Measurements from ENCODE around the gene PLXNA4. TPM values are rescaled to one million over a fixed set of nuclear protein-coding genes. Genes with fewer than 3 reads are reported as not detected.
"Not testable (repeated sequence)": the region's sequence is repeated elsewhere in the genome, so short reads cannot be mapped to it uniquely, and the experiment has no call there.

PLXNA4 gene
- total RNA-seq, 2 experiments from 2014 or later, result 16.5 to 20.5 TPM

GRCh38 chr7:132393789-132394261, 182.4 kb downstream of the PLXNA4 start:
- DNase-seq, result no peak
- Mint-ChIP-seq H3K27ac (no peak overlapping the region), H3K4me1 (peaks cover 27% of the 10 kb centered on the region), H3K36me3 (peaks cover 12% of the 10 kb centered on the region), H3K9me3 (no peaks in the 10 kb centered on the region), H3K4me3 (no peak overlapping the region), H3K27me3 (peaks cover 17% of the 10 kb centered on the region)
- no peak for ATAC-seq (ENCODE audit: low read depth)
- POLR2A ChIA-PET, result interaction anchor here (0.6 to 2.2 kb wide), 4 partner anchors 43 to 186 kb away, joined by 3 to 7 read pairs (median 4); no protein-coding TSS in a partner anchor

GRCh38 chr7:132392713-132393112, 183.6 kb downstream of the PLXNA4 start:
- no peak overlapping the region for H3K4me3 Mint-ChIP-seq

GRCh38 chr7:132390705-132391104, 185.6 kb downstream of the PLXNA4 start:
- Mint-ChIP-seq H3K27ac (no peak overlapping the region), H3K4me1 (peaks cover 16% of the 10 kb centered on the region), H3K4me3 (no peak overlapping the region), H3K9me3 (no peaks in the 10 kb centered on the region), H3K27me3 (peaks cover 30% of the 10 kb centered on the region), H3K36me3 (peaks cover 6% of the 10 kb centered on the region)
- DNase-seq (no peak), ATAC-seq (ENCODE audit: low read depth) (no peak)
- POLR2A ChIA-PET, result no interaction called here

More at GRCh38 chr7:132392713-132393112, 183.6 kb downstream of the PLXNA4 start:
- no peak for DNase-seq
- H3K27ac Mint-ChIP-seq, result no peak overlapping the region
- peaks cover 23% of the 10 kb centered on the region for H3K27me3 Mint-ChIP-seq
- POLR2A ChIA-PET, result no interaction called here
- H3K36me3 Mint-ChIP-seq, result peaks cover 12% of the 10 kb centered on the region
- H3K4me1 Mint-ChIP-seq, result peaks cover 27% of the 10 kb centered on the region
- no peak for ATAC-seq (ENCODE audit: low read depth)
- H3K9me3 Mint-ChIP-seq, result no peaks in the 10 kb centered on the region

GRCh38 chr7:132390049-132390448, 186.2 kb downstream of the PLXNA4 start:
- ATAC-seq (ENCODE audit: low read depth); H3K27ac Mint-ChIP-seq; H3K9me3 Mint-ChIP-seq; POLR2A ChIA-PET; H3K4me1 Mint-ChIP-seq; H3K4me3 Mint-ChIP-seq; DNase-seq; H3K36me3 Mint-ChIP-seq: not testable (repeated sequence)
- peaks cover 31% of the 10 kb centered on the region for H3K27me3 Mint-ChIP-seq

GRCh38 chr7:132388688-132389087, 187.6 kb downstream of the PLXNA4 start:
- no peak overlapping the region for H3K4me3 Mint-ChIP-seq

GRCh38 chr7:132387596-132387995, 188.7 kb downstream of the PLXNA4 start:
- ATAC-seq (ENCODE audit: low read depth) (no peak), DNase-seq (no peak)
- Mint-ChIP-seq H3K27ac (no peak overlapping the region), H3K4me1 (peaks cover 2% of the 10 kb centered on the region), H3K27me3 (peaks cover 44% of the 10 kb centered on the region), H3K9me3 (no peaks in the 10 kb centered on the region), H3K36me3 (peaks cover 4% of the 10 kb centered on the region), H3K4me3 (no peak overlapping the region)
- POLR2A ChIA-PET, result no interaction called here

More at GRCh38 chr7:132388688-132389087, 187.6 kb downstream of the PLXNA4 start:
- Mint-ChIP-seq H3K27me3 (peaks cover 36% of the 10 kb centered on the region), H3K4me1 (peaks cover 2% of the 10 kb centered on the region), H3K36me3 (peaks cover 4% of the 10 kb centered on the region), H3K27ac (no peak overlapping the region), H3K9me3 (no peaks in the 10 kb centered on the region)
- DNase-seq (no peak), ATAC-seq (ENCODE audit: low read depth) (no peak)
- POLR2A ChIA-PET, result no interaction called here

GRCh38 chr7:132386201-132386681, 190.0 kb downstream of the PLXNA4 start:
- Mint-ChIP-seq H3K27me3 (peaks cover 51% of the 10 kb centered on the region), H3K36me3 (peaks cover 4% of the 10 kb centered on the region), H3K27ac (no peak overlapping the region), H3K4me1 (peaks cover 2% of the 10 kb centered on the region), H3K9me3 (no peaks in the 10 kb centered on the region), H3K4me3 (no peak overlapping the region)
- DNase-seq (no peak), ATAC-seq (ENCODE audit: low read depth) (no peak)
- POLR2A ChIA-PET, result no interaction called here

- Mint-ChIP-seq H3K27me3 (peaks cover 53% of the 10 kb centered on the region), H3K36me3 (no peaks in the 10 kb centered on the region), H3K9me3 (no peaks in the 10 kb centered on the region), H3K4me3 (no peak overlapping the region), H3K4me1 (peaks cover 2% of the 10 kb centered on the region), H3K27ac (no peak overlapping the region)
- POLR2A ChIA-PET, result no interaction called here
- no peak for DNase-seq
- ATAC-seq (ENCODE audit: low read depth), result no peak
Observed at GRCh38 chr7:132383962-132384361, 192.3 kb downstream of the PLXNA4 start.

- H3K27ac Mint-ChIP-seq, result no peak overlapping the region
- POLR2A ChIA-PET, result no interaction called here
- H3K4me1 Mint-ChIP-seq, result peaks cover 2% of the 10 kb centered on the region
- no peak for ATAC-seq (ENCODE audit: low read depth)
- H3K36me3 Mint-ChIP-seq, result no peaks in the 10 kb centered on the region
- no peak for DNase-seq
- H3K9me3 Mint-ChIP-seq, result no peaks in the 10 kb centered on the region
- no peak overlapping the region for H3K4me3 Mint-ChIP-seq
- peaks cover 44% of the 10 kb centered on the region for H3K27me3 Mint-ChIP-seq
Observed at GRCh38 chr7:132381742-132382472, 194.4 kb downstream of the PLXNA4 start.

- POLR2A ChIA-PET, result no interaction called here
- peaks cover 5% of the 10 kb centered on the region for H3K4me1 Mint-ChIP-seq
- no peak overlapping the region for H3K4me3 Mint-ChIP-seq
- ATAC-seq (ENCODE audit: low read depth) (no peak), DNase-seq (no peak)
- peaks cover 5% of the 10 kb centered on the region for H3K36me3 Mint-ChIP-seq
- no peak overlapping the region for H3K27ac Mint-ChIP-seq
- peaks cover 51% of the 10 kb centered on the region for H3K27me3 Mint-ChIP-seq
- no peaks in the 10 kb centered on the region for H3K9me3 Mint-ChIP-seq
Observed at GRCh38 chr7:132380059-132380458, 196.2 kb downstream of the PLXNA4 start.

- no peak for ATAC-seq (ENCODE audit: low read depth)
- no peaks in the 10 kb centered on the region for H3K9me3 Mint-ChIP-seq
- H3K27me3 Mint-ChIP-seq, result peaks cover 50% of the 10 kb centered on the region
- H3K36me3 Mint-ChIP-seq, result peaks cover 5% of the 10 kb centered on the region
- POLR2A ChIA-PET, result no interaction called here
- H3K27ac Mint-ChIP-seq, result no peak overlapping the region
- H3K4me1 Mint-ChIP-seq, result peaks cover 5% of the 10 kb centered on the region
- H3K4me3 Mint-ChIP-seq, result no peak overlapping the region
- DNase-seq, result no peak
Observed at GRCh38 chr7:132379292-132379691, 197.0 kb downstream of the PLXNA4 start.

GRCh38 chr7:132377703-132378584, 198.3 kb downstream of the PLXNA4 start:
- no peak overlapping the region for H3K4me3 Mint-ChIP-seq
- H3K4me1 Mint-ChIP-seq, result peaks cover 3% of the 10 kb centered on the region
- DNase-seq (no peak), ATAC-seq (ENCODE audit: low read depth) (no peak)
- no peak overlapping the region for H3K27ac Mint-ChIP-seq
- POLR2A ChIA-PET, result no interaction called here
- peaks cover 38% of the 10 kb centered on the region for H3K27me3 Mint-ChIP-seq
- H3K9me3 Mint-ChIP-seq, result no peaks in the 10 kb centered on the region
- peaks cover 5% of the 10 kb centered on the region for H3K36me3 Mint-ChIP-seq

- ATAC-seq (ENCODE audit: low read depth) (no peak), DNase-seq (no peak)
- Mint-ChIP-seq H3K4me3 (no peak overlapping the region), H3K9me3 (no peaks in the 10 kb centered on the region), H3K36me3 (peaks cover 5% of the 10 kb centered on the region), H3K27ac (no peak overlapping the region), H3K4me1 (peaks cover 3% of the 10 kb centered on the region), H3K27me3 (peaks cover 34% of the 10 kb centered on the region)
- POLR2A ChIA-PET, result no interaction called here
Observed at GRCh38 chr7:132377015-132377414, 199.3 kb downstream of the PLXNA4 start.
